Measurements from ENCODE around the gene PPP6R1.

The PPP6R1 gene, protein sequence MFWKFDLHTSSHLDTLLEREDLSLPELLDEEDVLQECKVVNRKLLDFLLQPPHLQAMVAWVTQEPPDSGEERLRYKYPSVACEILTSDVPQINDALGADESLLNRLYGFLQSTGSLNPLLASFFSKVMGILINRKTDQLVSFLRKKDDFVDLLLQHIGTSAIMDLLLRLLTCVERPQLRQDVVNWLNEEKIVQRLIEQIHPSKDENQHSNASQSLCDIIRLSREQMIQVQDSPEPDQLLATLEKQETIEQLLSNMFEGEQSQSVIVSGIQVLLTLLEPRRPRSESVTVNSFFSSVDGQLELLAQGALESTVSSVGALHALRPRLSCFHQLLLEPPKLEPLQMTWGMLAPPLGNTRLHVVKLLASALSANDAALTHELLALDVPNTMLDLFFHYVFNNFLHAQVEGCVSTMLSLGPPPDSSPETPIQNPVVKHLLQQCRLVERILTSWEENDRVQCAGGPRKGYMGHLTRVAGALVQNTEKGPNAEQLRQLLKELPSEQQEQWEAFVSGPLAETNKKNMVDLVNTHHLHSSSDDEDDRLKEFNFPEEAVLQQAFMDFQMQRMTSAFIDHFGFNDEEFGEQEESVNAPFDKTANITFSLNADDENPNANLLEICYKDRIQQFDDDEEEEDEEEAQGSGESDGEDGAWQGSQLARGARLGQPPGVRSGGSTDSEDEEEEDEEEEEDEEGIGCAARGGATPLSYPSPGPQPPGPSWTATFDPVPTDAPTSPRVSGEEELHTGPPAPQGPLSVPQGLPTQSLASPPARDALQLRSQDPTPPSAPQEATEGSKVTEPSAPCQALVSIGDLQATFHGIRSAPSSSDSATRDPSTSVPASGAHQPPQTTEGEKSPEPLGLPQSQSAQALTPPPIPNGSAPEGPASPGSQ

DNA sequence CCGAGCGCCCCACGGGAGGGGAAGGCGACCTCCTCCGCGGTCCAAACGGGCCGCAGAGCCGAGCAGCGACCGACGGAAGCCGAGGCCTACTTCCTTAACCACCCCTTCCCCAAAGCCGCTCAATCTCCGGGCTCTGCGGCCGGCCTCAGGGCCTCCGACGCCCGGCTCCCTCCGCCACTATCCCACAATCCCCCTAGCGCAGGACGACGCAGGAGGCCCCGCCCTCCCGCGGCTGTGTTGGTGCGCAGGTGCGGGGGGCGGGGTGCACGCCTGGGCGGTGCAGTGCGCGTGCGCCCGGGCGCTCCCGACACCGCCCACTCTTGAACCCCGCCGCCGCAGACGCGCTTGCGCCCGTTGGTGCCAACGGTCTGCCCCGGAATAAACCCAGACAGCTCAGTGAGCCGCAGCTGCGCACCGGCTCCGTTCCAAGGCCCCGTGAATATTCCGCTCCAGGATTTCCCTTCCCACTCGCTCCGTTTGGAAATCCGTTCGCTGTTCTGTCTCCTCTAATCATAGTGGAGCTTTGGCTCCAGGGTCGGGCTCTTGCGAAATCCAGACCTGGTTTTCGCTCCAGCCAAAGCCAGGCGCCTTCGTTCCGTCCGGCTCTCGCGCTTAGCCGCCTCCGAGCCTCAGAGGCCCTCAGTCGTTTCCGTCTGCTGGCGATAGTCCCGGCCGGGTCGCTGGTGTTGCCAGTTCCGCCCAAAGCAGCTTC is at the start of gene PPP6R1:
TSS of gene PPP6R1 (minus strand) at position 190 of the 712 bp plus-strand sequence. CDS start 11,914 bp downstream, outside the sequence.
- peak; percentile 98 for DNase-seq

DNA sequence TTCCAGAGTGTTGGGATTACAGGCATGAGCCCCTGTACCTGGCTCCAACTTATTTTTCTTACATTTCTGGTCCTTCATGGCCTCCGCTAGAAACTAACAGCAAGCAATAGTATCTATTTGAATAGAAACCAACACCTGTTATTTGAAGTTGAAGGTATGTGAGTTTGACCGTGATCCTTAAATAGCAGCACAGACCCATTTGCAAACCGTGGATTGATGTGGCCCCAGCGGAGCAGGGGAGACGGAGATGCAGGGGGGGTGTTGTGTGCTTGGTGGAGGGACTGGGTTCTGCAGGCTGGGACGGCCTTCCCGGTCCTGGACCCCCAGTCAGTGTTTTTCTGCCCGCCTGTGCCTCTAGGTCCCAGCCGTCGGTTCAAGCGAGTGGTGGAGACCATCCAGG is 49.5 kb upstream of the PPP6R1 start:
- DNase-seq: no peak

DNA sequence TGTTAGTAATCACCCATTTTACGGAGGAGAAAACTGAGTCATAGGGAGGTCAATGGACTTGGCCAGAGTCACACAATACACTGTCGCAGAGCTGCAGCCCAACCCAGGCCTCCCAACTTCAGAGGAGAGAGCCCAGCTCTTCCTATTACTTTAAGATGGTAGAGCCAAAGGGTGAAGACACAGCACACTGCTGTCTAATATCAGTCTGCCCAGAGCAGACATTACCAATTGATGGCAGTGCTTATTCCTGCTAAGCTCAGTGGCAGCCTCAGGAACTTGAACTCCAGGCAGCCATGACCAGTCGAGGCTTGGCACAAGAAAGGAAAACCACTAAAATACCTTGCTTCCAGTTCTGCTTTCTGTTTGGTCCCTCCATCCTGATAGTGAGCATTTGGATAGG is 47.9 kb upstream of the PPP6R1 start:
- no peak for DNase-seq

DNA sequence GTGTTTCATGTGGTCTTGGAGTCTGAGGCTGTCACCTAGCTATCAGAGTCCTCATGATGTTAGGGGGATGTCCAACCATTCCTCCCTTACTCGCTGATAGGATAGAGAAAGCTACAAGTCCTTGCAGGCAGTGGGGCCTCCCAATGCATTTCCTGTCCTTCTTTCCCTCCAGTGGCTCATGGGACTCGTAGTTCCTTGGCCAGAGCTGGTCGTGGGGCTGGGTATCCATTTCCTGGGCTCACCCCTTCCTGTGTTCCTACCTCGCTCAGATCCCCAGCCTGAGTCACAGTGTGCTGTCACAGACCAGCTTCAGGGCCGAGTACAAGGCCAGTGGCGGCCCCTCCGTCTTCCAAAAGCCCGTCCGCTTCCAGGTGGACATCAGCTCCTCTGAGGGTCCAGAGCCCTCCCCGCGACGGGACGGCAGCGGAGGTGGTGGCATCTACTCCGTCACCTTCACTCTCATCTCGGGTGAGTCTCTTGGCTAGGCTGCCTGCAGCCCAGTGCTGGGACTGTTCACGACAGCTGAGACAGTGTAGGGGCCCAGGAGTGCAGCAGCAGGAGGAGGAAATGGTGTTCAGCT is 47.3 kb upstream of the PPP6R1 start:
- no peak for DNase-seq

DNA sequence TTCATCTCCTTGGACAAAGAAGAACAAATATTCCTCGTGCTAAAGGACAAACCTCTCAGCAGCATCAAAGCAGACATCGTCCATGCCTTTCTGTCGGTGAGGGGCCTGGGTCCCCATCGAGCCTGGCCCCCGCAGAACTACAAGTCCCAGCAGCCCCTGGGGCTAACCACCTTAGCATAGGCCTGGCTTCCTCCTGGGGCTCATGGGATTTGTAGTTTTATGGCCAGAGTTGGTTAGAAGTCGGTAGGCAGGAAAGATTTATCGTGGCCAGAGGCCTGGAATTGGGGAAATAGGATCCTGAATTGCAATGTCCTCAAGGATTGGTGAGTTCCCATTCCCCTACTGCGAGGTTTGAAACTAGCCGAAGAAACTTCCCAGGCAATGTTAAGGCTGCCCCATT is 46.7 kb upstream of the PPP6R1 start:
- no peak for DNase-seq

DNA sequence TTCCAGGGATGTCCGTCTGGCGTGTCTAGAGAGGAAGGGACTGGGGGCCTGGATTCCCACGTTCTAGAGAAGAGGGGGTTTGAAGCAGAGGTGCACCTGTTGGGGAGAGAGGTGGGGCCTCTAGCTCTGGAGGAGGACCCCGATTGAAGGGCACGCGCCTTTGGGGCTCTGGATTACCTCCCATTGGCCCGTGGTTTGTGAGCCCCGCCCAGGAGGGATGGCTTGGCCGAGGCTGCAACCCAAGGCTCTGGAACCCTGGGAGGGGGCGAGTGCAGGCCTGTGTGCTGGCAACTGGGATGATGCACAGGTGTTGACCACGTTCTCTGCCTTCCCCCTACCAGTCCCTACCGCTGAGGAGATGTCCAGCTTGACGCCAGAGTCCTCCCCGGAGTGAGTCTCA is 46.2 kb upstream of the PPP6R1 start:
- no peak for DNase-seq

DNA sequence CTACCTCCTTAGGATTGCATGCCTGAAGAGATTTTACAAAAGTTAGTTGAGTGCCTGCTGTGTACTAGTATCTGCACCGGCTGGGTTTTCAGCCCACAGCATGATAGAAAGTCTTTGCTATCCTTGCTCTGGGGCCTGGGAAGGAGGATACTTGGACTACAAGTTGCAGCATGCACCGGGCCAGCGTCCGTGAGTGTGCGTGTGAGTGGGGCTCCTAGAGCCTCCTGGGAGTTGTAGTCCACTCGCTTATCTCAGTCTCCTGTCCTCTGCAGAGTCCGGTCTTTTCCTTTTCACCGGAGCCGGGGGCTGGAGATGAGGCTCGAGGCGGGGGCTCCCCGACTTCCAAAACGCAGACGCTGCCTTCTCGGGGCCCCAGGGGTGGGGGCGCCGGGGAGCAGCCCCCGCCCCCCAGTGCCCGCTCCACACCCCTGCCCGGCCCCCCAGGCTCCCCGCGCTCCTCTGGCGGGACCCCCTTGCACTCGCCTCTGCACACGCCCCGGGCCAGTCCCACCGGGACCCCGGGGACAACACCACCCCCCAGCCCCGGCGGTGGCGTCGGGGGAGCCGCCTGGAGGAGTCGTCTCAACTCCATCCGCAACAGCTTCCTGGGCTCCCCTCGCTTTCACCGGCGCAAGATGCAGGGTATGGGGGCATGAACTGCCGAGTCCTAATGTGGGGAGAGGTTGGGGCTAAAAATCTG is 45.6 kb upstream of the PPP6R1 start:
- DNase-seq: no peak

DNA sequence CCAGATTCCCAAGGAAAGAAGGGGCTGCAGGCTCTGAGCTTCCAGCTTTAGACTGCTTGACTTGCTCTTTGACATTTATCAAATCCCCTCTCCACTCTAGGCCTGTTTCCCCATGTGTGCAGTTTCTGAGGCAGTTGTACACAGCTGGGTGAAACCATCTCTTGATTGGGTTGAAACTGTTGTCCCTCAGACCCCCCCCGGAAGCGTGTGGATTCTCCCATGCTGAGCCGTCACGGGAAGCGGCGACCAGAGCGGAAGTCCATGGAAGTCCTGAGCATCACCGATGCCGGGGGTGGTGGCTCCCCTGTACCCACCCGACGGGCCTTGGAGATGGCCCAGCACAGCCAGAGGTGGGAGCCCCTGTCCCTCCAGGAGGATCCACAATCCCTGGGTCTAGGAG is 44.7 kb upstream of the PPP6R1 start:
- no peak for DNase-seq

DNA sequence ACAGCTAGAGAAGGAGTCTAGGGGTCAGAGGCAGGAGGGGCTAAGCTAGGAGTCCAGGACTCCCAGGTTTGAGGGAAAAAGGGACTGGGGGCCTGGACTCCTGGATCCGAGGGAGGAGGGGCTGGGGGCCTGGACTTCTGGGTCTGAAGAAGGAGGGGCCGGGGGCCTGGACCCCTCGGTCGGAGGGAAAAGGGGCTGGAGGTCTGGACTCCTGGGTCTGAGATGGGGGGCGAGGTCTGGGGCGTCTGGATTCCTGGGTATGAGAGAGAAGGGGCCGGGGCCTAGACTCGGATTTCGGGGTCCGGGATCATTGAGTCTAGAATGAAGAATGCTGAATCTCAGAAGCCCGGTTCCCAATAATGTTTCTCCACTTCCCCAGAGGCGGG is 43.5 kb upstream of the PPP6R1 start:
- DNase-seq: no peak

DNA sequence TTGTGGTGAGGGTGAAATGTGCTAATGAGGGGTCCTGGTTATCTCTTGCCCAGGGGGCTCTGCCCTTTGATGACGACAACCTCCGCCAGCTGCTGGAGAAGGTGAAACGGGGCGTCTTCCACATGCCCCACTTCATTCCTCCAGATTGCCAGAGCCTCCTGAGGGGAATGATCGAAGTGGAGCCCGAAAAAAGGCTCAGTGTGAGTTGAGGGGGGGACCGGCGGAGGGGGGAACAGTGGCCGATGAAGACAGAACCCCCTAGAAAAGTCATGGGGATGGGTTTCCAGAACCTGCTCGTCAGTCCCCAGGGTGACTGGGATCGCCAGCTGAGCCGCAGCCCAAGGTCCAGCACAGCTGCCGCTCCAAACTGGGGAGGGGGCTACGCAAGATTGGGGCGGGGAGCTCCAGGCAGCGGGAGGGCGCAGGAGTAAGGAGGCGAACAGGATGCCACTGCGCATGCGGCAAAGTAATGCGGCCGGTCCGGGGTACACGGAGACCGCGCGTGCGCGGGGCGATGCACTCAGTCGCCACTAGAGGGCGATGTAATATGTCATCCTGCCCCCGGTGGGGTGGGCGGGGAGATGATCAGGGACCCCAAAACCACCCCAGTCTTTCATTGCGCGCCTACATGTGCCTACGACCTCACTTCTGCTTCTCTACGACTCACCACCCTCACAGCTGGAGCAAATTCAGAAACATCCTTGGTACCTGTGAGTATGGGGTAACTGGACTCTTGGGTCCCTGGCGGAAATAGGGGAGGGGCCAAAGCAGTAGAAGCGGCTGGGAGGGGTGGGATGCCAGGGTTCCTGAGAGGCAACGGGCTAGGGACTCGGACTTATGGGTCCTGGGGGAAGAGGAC is 42.9 kb upstream of the PPP6R1 start:
- peak; percentile 81 for DNase-seq

DNA sequence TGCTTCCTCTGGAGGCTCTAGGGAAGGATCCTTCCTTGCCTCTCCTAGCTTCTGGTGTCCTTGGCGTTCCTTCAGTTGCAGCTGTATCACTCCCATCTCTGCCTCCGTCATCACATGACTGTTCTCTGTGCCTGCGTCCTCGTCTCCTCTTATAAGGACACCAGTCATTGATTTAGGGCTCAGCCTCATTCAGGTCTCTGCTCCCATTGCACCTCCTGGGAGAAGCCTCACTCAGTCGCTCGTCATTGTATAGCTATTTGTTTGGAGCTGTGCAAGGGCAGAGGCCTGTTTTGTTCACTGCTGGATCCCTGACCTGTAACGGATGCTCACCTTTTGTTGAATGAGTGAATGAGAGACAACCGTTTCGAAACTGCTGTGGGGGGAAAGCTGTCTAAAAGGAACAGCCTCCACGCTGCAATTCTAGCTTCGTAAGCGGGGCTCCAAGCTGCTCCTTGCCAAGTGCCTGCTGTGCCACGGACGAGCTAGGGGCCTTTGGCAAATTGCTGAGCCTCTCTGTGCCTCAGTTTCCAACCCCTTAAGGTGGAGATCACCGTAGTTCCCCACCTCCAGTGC is 42.2 kb upstream of the PPP6R1 start:
- DNase-seq: no peak

DNA sequence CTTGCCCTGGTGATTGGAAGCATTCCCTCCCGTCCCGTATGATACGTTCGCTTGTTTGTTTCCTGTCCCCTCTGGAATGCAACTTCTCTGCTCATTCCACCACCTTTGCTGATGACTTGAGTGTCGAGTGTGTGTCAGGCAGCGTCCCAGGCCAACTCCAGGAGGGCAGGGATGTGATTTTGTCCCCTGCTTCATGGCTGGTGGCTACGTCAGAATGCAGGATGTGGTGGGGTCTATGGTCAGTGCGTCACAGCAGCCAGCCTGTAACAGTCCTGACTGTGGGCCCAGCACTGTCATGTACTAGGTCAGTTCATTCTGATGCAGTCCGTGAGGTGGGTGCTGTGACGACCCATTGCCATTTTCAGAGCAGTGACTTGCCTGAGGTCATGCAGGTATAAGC is 41.2 kb upstream of the PPP6R1 start:
- no peak for DNase-seq

DNA sequence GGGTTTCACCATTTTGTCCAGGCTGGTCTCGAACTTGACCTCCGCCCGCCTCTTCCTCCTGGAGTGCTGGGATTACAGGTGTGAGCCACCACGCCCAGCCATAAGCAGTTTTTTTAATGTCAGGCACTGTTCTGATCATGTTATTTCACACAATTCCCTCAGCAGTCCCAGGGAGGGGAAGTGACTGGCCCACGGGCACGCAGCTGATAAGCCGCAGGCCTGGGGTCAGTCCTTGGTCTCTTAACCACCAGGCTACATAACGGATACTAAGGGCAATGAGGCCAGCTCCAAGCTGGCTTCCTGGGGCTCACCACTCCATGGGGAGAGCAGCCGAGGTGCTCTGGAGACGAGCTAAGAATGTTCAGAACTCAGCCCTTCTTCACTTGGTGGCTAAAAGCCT is 38.5 kb upstream of the PPP6R1 start:
- DNase-seq: no peak

DNA sequence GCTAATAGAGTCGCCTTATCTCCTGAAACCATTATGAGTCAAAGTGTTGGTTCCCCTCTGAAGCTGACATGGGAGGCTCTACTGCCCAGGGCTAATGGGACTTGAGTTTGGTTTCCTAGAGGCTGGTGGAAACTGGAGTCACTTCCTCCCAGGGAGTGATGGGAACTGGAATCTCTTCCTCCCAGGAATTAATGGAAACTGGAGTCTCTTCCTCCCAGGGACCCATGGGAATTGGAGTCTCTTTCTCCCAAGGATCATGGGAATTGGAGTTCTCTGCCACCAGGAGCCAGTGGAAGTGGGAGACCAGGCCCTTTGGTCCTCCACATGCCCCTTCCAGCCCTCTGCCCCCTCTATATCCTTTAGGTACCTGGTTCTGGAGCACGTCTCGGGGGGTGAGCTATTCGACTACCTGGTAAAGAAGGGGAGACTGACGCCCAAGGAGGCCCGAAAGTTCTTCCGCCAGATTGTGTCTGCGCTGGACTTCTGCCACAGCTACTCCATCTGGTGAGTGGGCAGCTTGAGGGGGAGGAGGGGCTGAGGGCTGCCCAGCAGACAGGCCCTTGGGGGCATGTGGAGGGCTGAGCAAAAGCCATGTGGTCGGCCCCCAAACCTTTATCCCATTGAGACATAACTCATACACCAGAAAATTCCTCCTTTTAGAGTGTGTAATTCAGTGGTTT is 30.4 kb upstream of the PPP6R1 start:
- DNase-seq: no peak

DNA sequence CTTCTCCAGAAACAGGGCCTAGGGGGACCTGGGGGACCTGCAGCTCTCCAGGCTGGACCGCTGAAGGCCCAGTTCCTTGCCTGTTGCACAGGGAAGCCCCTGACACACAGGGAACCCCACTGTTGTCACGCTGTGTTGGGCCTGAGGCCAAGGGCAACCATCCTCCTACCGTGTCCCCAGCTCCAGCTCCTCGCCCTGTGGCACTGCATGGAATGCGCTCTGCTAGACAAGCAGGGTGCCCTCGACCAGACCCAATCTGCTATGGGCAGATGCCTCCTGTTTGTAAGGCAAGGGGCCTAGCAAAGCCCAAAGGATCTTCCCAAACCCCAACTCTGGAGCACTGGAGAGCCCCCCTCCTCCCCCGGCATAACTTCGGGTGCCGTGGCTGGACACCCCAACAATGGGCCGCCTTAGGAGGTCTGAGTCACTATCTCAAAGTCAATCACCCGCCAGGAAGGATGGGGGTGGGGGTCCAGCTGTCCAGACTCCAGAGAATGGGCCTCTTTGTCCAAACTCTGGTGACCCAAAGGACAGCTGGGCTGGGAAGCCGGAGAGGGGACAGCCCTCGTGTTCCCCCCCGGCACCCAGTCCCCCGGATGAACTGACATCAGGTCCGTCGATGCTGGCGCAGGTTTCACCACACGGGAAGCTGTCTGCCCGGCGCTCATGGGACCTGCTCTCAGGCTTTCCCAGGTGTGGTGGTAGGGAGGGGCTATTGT is 28.7 kb upstream of the PPP6R1 start:
- DNase-seq: no peak

DNA sequence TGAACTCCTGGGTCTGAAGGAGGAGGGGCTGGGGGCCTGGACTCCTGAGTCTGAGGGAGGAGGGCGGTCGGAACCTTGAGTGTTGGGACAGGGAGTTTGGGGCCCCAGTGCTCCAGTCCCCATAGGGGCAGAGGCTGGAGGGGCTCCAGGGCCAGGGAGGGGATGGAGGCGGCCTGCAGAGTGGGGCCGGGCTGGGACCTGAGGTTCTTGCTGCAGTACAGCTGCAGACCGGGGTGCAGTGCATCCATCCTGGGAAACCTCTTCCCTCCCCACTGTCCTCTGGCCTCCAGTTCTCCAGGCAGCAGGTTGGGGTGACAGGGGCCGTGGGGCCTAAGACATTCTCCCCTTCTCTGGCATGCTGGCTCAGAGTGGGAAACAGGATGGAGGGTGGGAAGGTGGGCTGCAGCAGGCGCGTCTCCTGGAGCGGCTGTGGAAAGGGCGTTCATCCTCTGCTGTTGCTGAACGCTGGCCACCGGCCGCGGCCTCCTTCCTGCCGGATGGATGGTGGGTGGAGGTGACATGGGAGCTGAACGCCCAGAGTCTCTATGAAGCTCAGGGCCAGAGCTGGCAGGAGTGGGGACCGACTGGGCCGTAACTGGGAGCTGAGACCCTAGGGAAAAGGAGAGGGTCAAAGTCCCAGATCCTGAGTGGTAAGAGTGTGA is 26.5 kb upstream of the PPP6R1 start:
- no peak for DNase-seq

DNA sequence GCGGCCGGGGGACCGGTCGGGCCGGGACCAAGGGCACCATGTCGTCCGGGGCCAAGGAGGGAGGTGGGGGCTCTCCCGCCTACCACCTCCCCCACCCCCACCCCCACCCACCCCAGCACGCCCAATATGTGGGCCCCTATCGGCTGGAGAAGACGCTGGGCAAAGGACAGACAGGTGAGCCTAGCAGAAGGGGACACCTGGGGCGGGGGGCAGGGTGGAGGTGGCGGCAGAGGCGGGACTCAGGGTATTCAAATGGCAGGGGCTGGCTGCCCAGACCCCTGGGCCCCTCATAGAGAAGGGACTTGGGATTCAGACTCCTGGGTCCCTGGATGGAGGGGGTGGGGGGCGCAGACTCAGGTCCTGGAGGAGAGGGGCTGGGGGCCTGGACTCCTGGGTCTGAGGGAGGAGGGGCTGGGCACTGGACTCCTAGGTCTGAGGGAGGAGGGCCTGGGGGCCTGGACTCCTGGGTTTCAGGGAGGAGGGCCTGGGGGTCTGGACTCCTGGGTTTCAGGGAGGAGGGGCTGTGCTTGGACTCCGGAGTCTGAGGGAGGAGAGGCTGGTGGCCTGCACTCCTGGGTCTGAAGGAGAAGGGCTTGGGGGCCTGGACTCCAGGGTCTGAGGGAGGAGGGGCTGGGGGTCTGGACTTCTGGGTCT is 25.7 kb upstream of the PPP6R1 start:
- no peak for DNase-seq

DNA sequence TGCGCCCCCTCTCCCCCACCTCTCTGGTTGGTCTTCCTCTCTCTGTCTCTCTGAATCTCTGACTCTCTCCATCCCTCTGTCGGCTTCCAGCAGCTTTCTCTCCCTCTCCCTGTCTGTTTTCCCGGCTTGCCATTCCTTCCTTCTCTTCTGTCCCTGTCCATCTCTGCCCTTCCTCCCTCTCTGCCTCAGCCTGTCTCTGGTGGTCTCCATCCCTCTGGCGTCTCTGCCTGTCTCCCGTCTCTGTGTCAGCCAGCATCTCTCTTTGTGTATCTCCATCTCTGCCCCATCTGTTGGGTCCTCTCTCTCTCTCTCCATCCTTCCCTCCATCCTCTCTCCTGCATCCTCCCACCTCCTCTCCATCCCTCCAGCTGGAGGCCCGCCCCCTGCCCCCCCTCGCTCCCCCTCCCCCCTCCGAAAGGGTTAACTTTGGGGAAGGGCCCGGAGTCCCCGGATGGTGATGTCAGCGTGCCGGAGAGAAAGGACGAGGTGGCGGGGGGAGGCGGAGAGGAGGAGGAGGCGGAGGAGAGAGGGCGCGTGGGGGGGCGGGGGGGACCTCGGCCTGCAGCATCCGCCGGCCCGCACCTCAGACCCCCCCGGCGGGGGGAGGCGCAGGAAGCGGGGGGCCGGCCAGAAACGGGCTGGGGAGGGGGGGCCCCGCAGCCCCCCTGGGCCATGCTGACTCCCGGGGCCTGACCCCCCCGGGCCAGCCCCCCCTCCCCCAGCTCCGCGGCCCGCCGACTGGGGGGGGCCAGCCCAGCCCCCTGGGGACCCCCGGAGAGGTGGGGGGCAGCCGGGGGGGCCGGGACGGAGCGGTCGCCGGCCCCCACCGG is 24.9 kb upstream of the PPP6R1 start, which contains the start of gene BRSK1:
TSS of gene BRSK1 (plus strand) at position 450 of the 830 bp plus-strand sequence. CDS start 446 bp downstream, outside the sequence.
- DNase-seq: peak; percentile 57
